ENCODE data around the gene SIRT3.
"Not testable (repeated sequence)": the region's sequence is repeated elsewhere in the genome, so short reads cannot be mapped to it uniquely, and the experiment has no call there.

SIRT3 gene

GRCh38 chr11:191490-192478 lies 44.4 kb downstream of the SIRT3 start:
- H3K9me3 Mint-ChIP-seq, CTCF ChIA-PET, H3K4me3 Mint-ChIP-seq, H3K36me3 Mint-ChIP-seq, H3K27me3 Mint-ChIP-seq: not testable (repeated sequence)
- Mint-ChIP-seq H3K27ac (peak overlapping the region; percentile 83), H3K4me1 (peaks cover 13% of the 10 kb centered on the region)
- DNase-seq = peak; percentile 52

- CTCF ChIA-PET, H3K27ac Mint-ChIP-seq, H3K27me3 Mint-ChIP-seq, H3K4me3 Mint-ChIP-seq, H3K9me3 Mint-ChIP-seq, DNase-seq, H3K36me3 Mint-ChIP-seq: not testable (repeated sequence)
- peaks cover 13% of the 10 kb centered on the region for H3K4me1 Mint-ChIP-seq
Observed at GRCh38 chr11:190546-190945, 45.6 kb downstream of the SIRT3 start.

GRCh38 chr11:189843-190311 lies 46.3 kb downstream of the SIRT3 start:
- H3K4me3 Mint-ChIP-seq, H3K27ac Mint-ChIP-seq, H3K9me3 Mint-ChIP-seq, CTCF ChIA-PET, H3K36me3 Mint-ChIP-seq, H3K27me3 Mint-ChIP-seq: not testable (repeated sequence)
- H3K4me1 Mint-ChIP-seq = peaks cover 13% of the 10 kb centered on the region
- DNase-seq = peak; percentile 73

- H3K27me3 Mint-ChIP-seq, H3K9me3 Mint-ChIP-seq, CTCF ChIA-PET, H3K36me3 Mint-ChIP-seq, H3K4me3 Mint-ChIP-seq, H3K27ac Mint-ChIP-seq: not testable (repeated sequence)
- peaks cover 13% of the 10 kb centered on the region for H3K4me1 Mint-ChIP-seq
- peak; percentile 22 for DNase-seq
Observed at GRCh38 chr11:189200-189783, 46.9 kb downstream of the SIRT3 start.

- H3K4me3 Mint-ChIP-seq, H3K4me1 Mint-ChIP-seq, CTCF ChIA-PET: not testable (repeated sequence)
Observed at GRCh38 chr11:180242-180641, 55.9 kb downstream of the SIRT3 start.

More at GRCh38 chr11:180242-180641, 55.9 kb downstream of the SIRT3 start:
- H3K36me3 Mint-ChIP-seq, H3K27me3 Mint-ChIP-seq, DNase-seq, H3K27ac Mint-ChIP-seq, H3K9me3 Mint-ChIP-seq: not testable (repeated sequence)
